Keratinocyte (primary cell): Measurements from ENCODE around the gene POPDC2. TPM values are rescaled to one million over a fixed set of nuclear protein-coding genes. Genes with fewer than 3 reads are reported as not detected.

Source experiments
- DNase-seq: peaks from one replicate; pipeline ENCODE4 v3.0.0-alpha.2; 2011; ENCODE audit warnings: low read depth, missing footprints, low spot score
- FAIRE-seq: peaks from 2 replicates; lab custom pipeline; 2011; peaks lifted over from hg19 to GRCh38; lab: Jason Lieb, UNC
- H2AFZ ChIP-seq: 2 replicates; pipeline ENCODE4 v1.6.0; 2012; ENCODE audit warnings: low read length, control low read depth, inconsistent platforms; ENCODE audit not compliant: control insufficient read depth
- H3K27ac ChIP-seq: 2 replicates; pipeline ENCODE4 v1.5.1; 2011; ENCODE audit warnings: low read length; ENCODE audit not compliant: control insufficient read depth, insufficient read depth
- H3K27me3 ChIP-seq: 3 replicates; pipeline ENCODE4 v1.6.0; 2011; ENCODE audit warnings: low read length; ENCODE audit not compliant: control insufficient read depth, insufficient read depth; ENCODE audit errors: extremely low read depth
- H3K36me3 ChIP-seq, 2 experiments: 2 replicates in 1 of 2; 3 replicates in 1 of 2; pipeline ENCODE4 v1.5.1; 2011; ENCODE audit warnings: low read length in 2 of 2, mild to moderate bottlenecking in 1 of 2; ENCODE audit not compliant: control insufficient read depth in 2 of 2, insufficient read depth in 2 of 2; ENCODE audit errors: extremely low read depth in 1 of 2
- H3K4me1 ChIP-seq: 3 replicates; pipeline ENCODE4 v1.5.1; 2011; ENCODE audit warnings: low read length; ENCODE audit not compliant: control insufficient read depth, insufficient read depth; ENCODE audit errors: extremely low read depth
- H3K4me2 ChIP-seq: 3 replicates; pipeline ENCODE4 v1.6.0; 2011; ENCODE audit warnings: low read depth, low read length; ENCODE audit not compliant: control insufficient read depth, insufficient read depth; ENCODE audit errors: extremely low read depth
- H3K4me3 ChIP-seq, 3 experiments: fragments of 200-600 bp in 1 of 3; sonication (generic) in 1 of 3; 2 replicates in 2 of 3; 3 replicates in 1 of 3; pipeline ENCODE4 v1.5.1; 2011 to 2016; ENCODE audit warnings: low read length in 3 of 3, mild to moderate bottlenecking in 3 of 3, control low read depth in 2 of 3, inconsistent platforms in 1 of 3, low read depth in 1 of 3, mixed read lengths in 1 of 3, mixed run types in 1 of 3, moderate library complexity in 1 of 3; ENCODE audit not compliant: control insufficient read depth in 2 of 3, insufficient read depth in 2 of 3; ENCODE audit errors: extremely low read depth in 1 of 3
- H3K79me2 ChIP-seq: 2 replicates; pipeline ENCODE4 v1.6.0; 2012; ENCODE audit warnings: low read length; ENCODE audit not compliant: control insufficient read depth, insufficient read depth
- H3K9ac ChIP-seq: 3 replicates; pipeline ENCODE4 v1.6.0; 2011; ENCODE audit warnings: low read length; ENCODE audit not compliant: control insufficient read depth, insufficient read depth; ENCODE audit errors: extremely low read depth
- H3K9me1 ChIP-seq: 3 replicates; pipeline ENCODE4 v1.6.0; 2011; ENCODE audit warnings: low read length; ENCODE audit not compliant: control insufficient read depth, insufficient read depth; ENCODE audit errors: extremely low read depth
- H3K9me3 ChIP-seq: 2 replicates; pipeline ENCODE4 v1.5.1; 2012; ENCODE audit warnings: low read depth, low read length; ENCODE audit not compliant: control insufficient read depth
- H4K20me1 ChIP-seq: 3 replicates; pipeline ENCODE4 v1.6.0; 2011; ENCODE audit warnings: low read length; ENCODE audit not compliant: control insufficient read depth, insufficient read depth; ENCODE audit errors: extremely low read depth
- EZH2 ChIP-seq: IDR thresholded peaks from one replicate; pipeline ENCODE4 v1.6.1; 2012; ENCODE audit warnings: inconsistent platforms, mild to moderate bottlenecking, low read length, moderate library complexity
- dilution Hi-C: fragments of 300-500 bp; cut with MboI; formaldehyde crosslinking; loops from one replicate; pipeline ENCODE4 v1.7.0; 2020; ENCODE audit warnings: low sequenced_read_pairs; ENCODE audit not compliant: extremely low pct_ligation_motif_present
- polyA plus RNA-seq, 5 experiments: library from polyadenylated mRNA; depleted of rRNA in 3 of 5; stranded (reverse) in 3 of 5; stranded (forward) in 1 of 5; unstranded in 1 of 5; fragments of >200 nt; gene quantifications; 1 replicate in 1 of 5; 2 replicates in 3 of 5; 3 replicates in 1 of 5; pipeline versions ENCODE4 v1.2.1 to v1.2.3, GENCODE V29; 2011 to 2012; ENCODE audit warnings: missing spikeins in 2 of 5, low read depth in 1 of 5, low replicate concordance in 1 of 5
- TF ChIP-seq, protein P1 (sequence below), 3 experiments: IDR thresholded peaks in 1 of 3; conservative IDR thresholded peaks in 1 of 3; optimal IDR thresholded peaks in 1 of 3; 2 replicates in 2 of 3; 3 replicates in 1 of 3; pipeline versions ENCODE3 to v1.5.1; 2011; ENCODE audit warnings: low read length in 3 of 3, mild to moderate bottlenecking in 3 of 3, moderate library complexity in 2 of 3, control low read depth in 1 of 3, inconsistent platforms in 1 of 3; ENCODE audit not compliant: insufficient read depth in 2 of 3; ENCODE audit errors: extremely low read depth in 1 of 3

The POPDC2 gene
- polyA plus RNA-seq, 1 donor (not counting 4 experiments of a cell fraction or from before 2014, with no cell fraction given): 0.87 TPM

DNA sequence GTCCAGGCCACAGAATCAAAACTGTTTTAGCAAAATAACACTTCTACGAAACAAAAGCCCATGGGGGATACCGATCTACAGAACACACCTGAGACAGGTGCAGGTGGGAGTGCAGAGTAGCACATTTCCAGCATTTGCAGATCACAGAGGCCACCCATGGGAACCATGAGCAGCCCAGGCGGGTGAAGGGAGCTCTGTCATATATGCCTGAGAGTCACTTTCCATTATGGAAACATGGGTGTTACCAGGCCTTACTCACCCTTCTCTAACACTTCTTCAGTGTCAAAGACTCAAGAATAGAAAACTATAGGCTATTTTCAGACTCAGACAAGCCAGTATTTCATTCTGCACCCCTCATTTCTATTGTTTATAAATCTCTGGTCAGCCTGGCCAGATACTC, 59.2 kb downstream of the POPDC2 start:
- no peak overlapping the region for H3K9ac ChIP-seq
- no peak for DNase-seq
- no peaks in the 10 kb centered on the region for H3K9me3 ChIP-seq
- H3K4me1 ChIP-seq: no peaks in the 10 kb centered on the region
- TF ChIP-seq EZH2: no peak
- TF ChIP-seq, protein P1, sequence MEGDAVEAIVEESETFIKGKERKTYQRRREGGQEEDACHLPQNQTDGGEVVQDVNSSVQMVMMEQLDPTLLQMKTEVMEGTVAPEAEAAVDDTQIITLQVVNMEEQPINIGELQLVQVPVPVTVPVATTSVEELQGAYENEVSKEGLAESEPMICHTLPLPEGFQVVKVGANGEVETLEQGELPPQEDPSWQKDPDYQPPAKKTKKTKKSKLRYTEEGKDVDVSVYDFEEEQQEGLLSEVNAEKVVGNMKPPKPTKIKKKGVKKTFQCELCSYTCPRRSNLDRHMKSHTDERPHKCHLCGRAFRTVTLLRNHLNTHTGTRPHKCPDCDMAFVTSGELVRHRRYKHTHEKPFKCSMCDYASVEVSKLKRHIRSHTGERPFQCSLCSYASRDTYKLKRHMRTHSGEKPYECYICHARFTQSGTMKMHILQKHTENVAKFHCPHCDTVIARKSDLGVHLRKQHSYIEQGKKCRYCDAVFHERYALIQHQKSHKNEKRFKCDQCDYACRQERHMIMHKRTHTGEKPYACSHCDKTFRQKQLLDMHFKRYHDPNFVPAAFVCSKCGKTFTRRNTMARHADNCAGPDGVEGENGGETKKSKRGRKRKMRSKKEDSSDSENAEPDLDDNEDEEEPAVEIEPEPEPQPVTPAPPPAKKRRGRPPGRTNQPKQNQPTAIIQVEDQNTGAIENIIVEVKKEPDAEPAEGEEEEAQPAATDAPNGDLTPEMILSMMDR (optimal IDR thresholded peaks at IDR 0.05 in 1 of 3, IDR thresholded peaks at IDR 0.05 in 1 of 3, conservative IDR thresholded peaks at IDR 0.05 in 1 of 3; ENCODE audit: extremely low read depth in 1 of 3, insufficient read depth in 2 of 3, low read length in 3 of 3): no peak
- no peak overlapping the region for H3K4me3 ChIP-seq
- H4K20me1 ChIP-seq: no peaks in the 10 kb centered on the region
- no peaks in the 10 kb centered on the region for H3K36me3 ChIP-seq
- no peaks in the 10 kb centered on the region for H3K9me1 ChIP-seq
- dilution Hi-C loops: no loop called here
- no peak overlapping the region for H3K4me2 ChIP-seq
- no peak for FAIRE-seq
- H3K79me2 ChIP-seq: no peaks in the 10 kb centered on the region
- no peak overlapping the region for H3K27ac ChIP-seq
- no peak overlapping the region for H2AFZ ChIP-seq
- peaks cover 2% of the 10 kb centered on the region for H3K27me3 ChIP-seq

DNA sequence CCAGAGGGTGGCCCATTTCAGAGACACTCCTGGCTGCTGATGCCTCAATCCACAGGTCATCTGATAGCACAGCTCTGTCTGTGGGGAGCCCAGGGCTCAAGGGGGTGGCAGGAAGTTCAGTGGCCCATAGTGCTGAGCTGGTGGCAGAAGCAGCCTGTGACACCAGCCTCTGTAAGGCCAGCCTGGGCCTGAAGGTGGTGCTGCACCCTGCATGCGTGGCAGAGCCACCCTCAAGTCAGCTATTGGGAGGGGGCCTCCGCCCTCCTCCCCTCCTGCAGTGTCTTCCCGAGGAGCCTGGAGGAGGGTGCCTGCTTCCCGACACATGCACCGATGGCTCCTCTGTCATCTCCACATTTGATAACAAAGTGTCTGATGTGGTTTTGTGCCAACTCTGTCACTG, 59.7 kb downstream of the POPDC2 start:
- dilution Hi-C loops: no loop called here
- no peak for FAIRE-seq
- H3K9me3 ChIP-seq: no peaks in the 10 kb centered on the region
- H2AFZ ChIP-seq: no peak overlapping the region
- H3K27ac ChIP-seq: no peak overlapping the region
- no peaks in the 10 kb centered on the region for H4K20me1 ChIP-seq
- H3K9ac ChIP-seq: no peak overlapping the region
- no peak for DNase-seq
- H3K4me2 ChIP-seq: no peak overlapping the region
- no peaks in the 10 kb centered on the region for H3K9me1 ChIP-seq
- TF ChIP-seq, protein P1 (optimal IDR thresholded peaks at IDR 0.05 in 1 of 3, IDR thresholded peaks at IDR 0.05 in 1 of 3, conservative IDR thresholded peaks at IDR 0.05 in 1 of 3; ENCODE audit: extremely low read depth in 1 of 3, insufficient read depth in 2 of 3, low read length in 3 of 3): peak in 2 of 3 experiments; percentile 40 to 55
- no peak for TF ChIP-seq EZH2
- H3K36me3 ChIP-seq: no peaks in the 10 kb centered on the region
- peaks cover under 1% of the 10 kb centered on the region for H3K27me3 ChIP-seq
- H3K4me3 ChIP-seq: no peak overlapping the region
- no peaks in the 10 kb centered on the region for H3K79me2 ChIP-seq
- H3K4me1 ChIP-seq: no peaks in the 10 kb centered on the region
